Peyer's patch (tissue), 4 donors: Measurements from ENCODE around the gene EPO. TPM values are rescaled to one million over a fixed set of nuclear protein-coding genes. Genes with fewer than 3 reads are reported as not detected.

Source experiments
- DNase-seq, 3 donors: peaks; one replicate each; pipeline ENCODE4 v3.0.0-alpha.2; 2017 to 2019
- H3K27ac ChIP-seq, 4 donors: fragments of 200-600 bp; sonication (generic); one replicate each; pipeline ENCODE4 v1.5.1; 2016 to 2019
- H3K27me3 ChIP-seq, 2 donors: fragments of 200-600 bp; sonication (generic); one replicate each; pipeline ENCODE4 v1.5.1; 2019
- H3K36me3 ChIP-seq, 3 donors: fragments of 200-600 bp; sonication (generic); one replicate each; pipeline ENCODE4 v1.5.1; 2016 to 2019
- H3K4me1 ChIP-seq, 4 donors: fragments of 200-600 bp; sonication (generic); one replicate each; pipeline ENCODE4 v1.5.1; 2016 to 2019
- H3K4me3 ChIP-seq, 4 donors: fragments of 200-600 bp; sonication (generic); 1 replicate in 3 of 4; 2 replicates in 1 of 4; pipeline ENCODE4 v1.5.1; 2016 to 2019; ENCODE audit warnings: mild to moderate bottlenecking in 1 of 4
- H3K9me3 ChIP-seq, 4 donors: fragments of 200-600 bp; sonication (generic); one replicate each; pipeline ENCODE4 v1.5.1; 2016 to 2019; ENCODE audit warnings: mild to moderate bottlenecking in 1 of 4
- CTCF ChIP-seq, 6 experiments: fragments of 450-650 bp in 4 of 6; fragments of 200-600 bp in 2 of 6; sonication (generic) in 1 of 6; IDR thresholded peaks; one replicate each; pipeline ENCODE4 v1.5.1; 2017 to 2019; ENCODE audit warnings: antibody characterized with exemption in 6 of 6, mild to moderate bottlenecking in 3 of 6, moderate library complexity in 1 of 6
- POLR2A ChIP-seq, 2 donors: fragments of 450-650 bp; IDR thresholded peaks; one replicate each; pipeline ENCODE4 v1.5.1; 2017; ENCODE audit warnings: antibody characterized with exemption in 2 of 2, mild to moderate bottlenecking in 2 of 2, moderate library complexity in 2 of 2
- total RNA-seq, 4 donors: library from RNA; depleted of rRNA; stranded (reverse); fragments of >200 nt; gene quantifications; one replicate each; pipeline ENCODE4 v1.1.0, GENCODE V29; 2016

The EPO gene
- total RNA-seq, 4 donors from 2014 or later = not detected

- no peak for DNase-seq
- no peaks in the 10 kb centered on the region for H3K27me3 ChIP-seq
These were observed 11.8 kb downstream of the EPO start for GRCh38 chr7:100731937-100732636.

GRCh38 chr7:100735730-100736129, 15.5 kb downstream of the EPO start:
- DNase-seq = no peak
- Histone ChIP-seq H3K36me3 (no peaks in the 10 kb centered on the region), H3K4me3 (no peak overlapping the region), H3K27me3 (no peaks in the 10 kb centered on the region), H3K27ac (no peak overlapping the region), H3K4me1 (no peaks in the 10 kb centered on the region), H3K9me3 (no peaks in the 10 kb centered on the region)
- TF ChIP-seq POLR2A (IDR thresholded peaks at IDR 0.05) (no peak), CTCF (IDR thresholded peaks at IDR 0.05) (no peak)

More at GRCh38 chr7:100731937-100732636, 11.8 kb downstream of the EPO start:
- H3K36me3 ChIP-seq = no peaks in the 10 kb centered on the region
- H3K4me1 ChIP-seq = no peaks in the 10 kb centered on the region
- TF ChIP-seq POLR2A (IDR thresholded peaks at IDR 0.05) (no peak), CTCF (IDR thresholded peaks at IDR 0.05) (no peak)
- H3K9me3 ChIP-seq = no peaks in the 10 kb centered on the region
- no peak overlapping the region for H3K4me3 ChIP-seq
- H3K27ac ChIP-seq = no peak overlapping the region

- no peak for DNase-seq
These were observed 16.4 kb downstream of the EPO start for GRCh38 chr7:100736671-100737070.

GRCh38 chr7:100739934-100740333, 19.7 kb downstream of the EPO start:
- Histone ChIP-seq H3K27me3 (no peaks in the 10 kb centered on the region), H3K4me1 (no peaks in the 10 kb centered on the region), H3K27ac (no peak overlapping the region), H3K36me3 (no peaks in the 10 kb centered on the region), H3K9me3 (no peaks in the 10 kb centered on the region), H3K4me3 (no peak overlapping the region)
- DNase-seq = no peak
- TF ChIP-seq CTCF (IDR thresholded peaks at IDR 0.05) (no peak), POLR2A (IDR thresholded peaks at IDR 0.05) (no peak)

More at GRCh38 chr7:100736671-100737070, 16.4 kb downstream of the EPO start:
- no peak for TF ChIP-seq POLR2A (IDR thresholded peaks at IDR 0.05)
- Histone ChIP-seq H3K27ac (no peak overlapping the region), H3K27me3 (no peaks in the 10 kb centered on the region), H3K9me3 (no peaks in the 10 kb centered on the region), H3K4me1 (no peaks in the 10 kb centered on the region), H3K4me3 (no peak overlapping the region), H3K36me3 (no peaks in the 10 kb centered on the region)

- no peaks in the 10 kb centered on the region for H3K27me3 ChIP-seq
- TF ChIP-seq CTCF (IDR thresholded peaks at IDR 0.05) (no peak), POLR2A (IDR thresholded peaks at IDR 0.05) (no peak)
- H3K36me3 ChIP-seq = no peaks in the 10 kb centered on the region
- no peaks in the 10 kb centered on the region for H3K9me3 ChIP-seq
- no peaks in the 10 kb centered on the region for H3K4me1 ChIP-seq
- peak overlapping the region in 1 of 4 donors; percentile 42 for H3K4me3 ChIP-seq
- no peak overlapping the region for H3K27ac ChIP-seq
- DNase-seq = no peak
These were observed 24.3 kb downstream of the EPO start for GRCh38 chr7:100744605-100745004.

GRCh38 chr7:100745184-100745583, 24.9 kb downstream of the EPO start:
- Histone ChIP-seq H3K9me3 (no peaks in the 10 kb centered on the region), H3K36me3 (no peaks in the 10 kb centered on the region), H3K27me3 (peaks cover 0 to under 1% of the 10 kb centered on the region in 2 donors), H3K27ac (no peak overlapping the region), H3K4me3 (peak overlapping the region in 2 of 4 donors; percentile 3 to 42), H3K4me1 (no peaks in the 10 kb centered on the region)
- peak in 1 of 3 donors; percentile 57 for DNase-seq
- TF ChIP-seq CTCF (IDR thresholded peaks at IDR 0.05) = no peak
- TF ChIP-seq POLR2A (IDR thresholded peaks at IDR 0.05) = no peak
